Liver (tissue), 9 donors: ENCODE measurements around the gene ATP6V1G3. TPM values are rescaled to one million over a fixed set of nuclear protein-coding genes. Genes with fewer than 3 reads are reported as not detected.
A peak's percentile ranks its signal among the peaks of the same experiment; 100 is the strongest.
"Not testable (repeated sequence)": the region's sequence is repeated elsewhere in the genome, so short reads cannot be mapped to it uniquely, and the experiment has no call there.

Experiments used
- DNase-seq: peaks from one replicate; pipeline ENCODE4 v3.0.0-alpha.2; 2017; ENCODE audit warnings: low spot score
- H3K27ac ChIP-seq, 2 donors: one replicate each; pipeline ENCODE4 v1.7.0; 2013; ENCODE audit warnings: inconsistent platforms in 2 of 2, low read length in 2 of 2, control low read depth in 1 of 2, low read depth in 1 of 2, mild to moderate bottlenecking in 1 of 2
- H3K27me3 ChIP-seq, 4 donors: one replicate each; pipeline versions ENCODE4 v1.6.1 to v1.7.0; 2013; ENCODE audit warnings: low read length in 3 of 4, inconsistent platforms in 1 of 4, mild to moderate bottlenecking in 1 of 4, moderate library complexity in 1 of 4; ENCODE audit not compliant: control insufficient read depth in 4 of 4, insufficient read depth in 4 of 4
- H3K36me3 ChIP-seq, 4 donors: one replicate each; pipeline versions ENCODE4 v1.6.1 to v1.7.0; 2013; ENCODE audit warnings: low read length in 3 of 4, mild to moderate bottlenecking in 3 of 4, low read depth in 1 of 4, moderate library complexity in 1 of 4; ENCODE audit not compliant: control insufficient read depth in 4 of 4, insufficient read depth in 3 of 4
- H3K4me1 ChIP-seq, 4 donors: one replicate each; pipeline versions ENCODE4 v1.6.1 to v1.7.0; 2013; ENCODE audit warnings: low read length in 3 of 4, mild to moderate bottlenecking in 3 of 4, moderate library complexity in 1 of 4; ENCODE audit not compliant: control insufficient read depth in 4 of 4, insufficient read depth in 4 of 4
- H3K4me3 ChIP-seq, 3 donors: one replicate each; pipeline versions ENCODE4 v1.6.1 to v1.7.0; 2013; ENCODE audit warnings: low read length in 3 of 3, control low read depth in 1 of 3, low read depth in 1 of 3, mild to moderate bottlenecking in 1 of 3
- H3K9ac ChIP-seq, 2 donors: one replicate each; pipeline ENCODE4 v1.7.0; 2013; ENCODE audit warnings: low read length in 2 of 2, mild to moderate bottlenecking in 2 of 2, moderate library complexity in 2 of 2, control low read depth in 1 of 2, low read depth in 1 of 2
- H3K9me3 ChIP-seq, 4 donors: one replicate each; pipeline versions ENCODE4 v1.6.1 to v1.7.0; 2013; ENCODE audit warnings: low read length in 3 of 4; ENCODE audit not compliant: control insufficient read depth in 4 of 4
- ATF3 ChIP-seq: IDR thresholded peaks from 2 replicates; pipeline ENCODE4 v1.6.1; 2016; ENCODE audit warnings: antibody characterized with exemption
- FOXA1 ChIP-seq: IDR thresholded peaks from 2 replicates; pipeline ENCODE4 v1.6.1; 2016; ENCODE audit warnings: antibody characterized with exemption
- HNF4G ChIP-seq: IDR thresholded peaks from 2 replicates; pipeline ENCODE4 v1.6.1; 2016; ENCODE audit warnings: antibody characterized with exemption
- JUND ChIP-seq, 2 donors: IDR thresholded peaks; 2 replicates each; pipeline ENCODE4 v1.6.1; 2016; ENCODE audit warnings: antibody characterized with exemption in 2 of 2
- NR2F2 ChIP-seq: IDR thresholded peaks from 2 replicates; pipeline ENCODE4 v1.6.1; 2016; ENCODE audit warnings: antibody characterized with exemption
- RAD21 ChIP-seq, 2 donors: IDR thresholded peaks; 2 replicates each; pipeline ENCODE4 v1.6.1; 2016; ENCODE audit warnings: antibody characterized with exemption in 2 of 2, mild to moderate bottlenecking in 2 of 2
- RXRA ChIP-seq, 2 donors: IDR thresholded peaks; 2 replicates each; pipeline ENCODE4 v1.6.1; 2017 to 2018; ENCODE audit warnings: antibody characterized with exemption in 2 of 2, mild to moderate bottlenecking in 1 of 2
- TAF1 ChIP-seq: conservative IDR thresholded peaks from 2 replicates; pipeline ENCODE4 v1.6.1; 2016; ENCODE audit warnings: antibody characterized with exemption, mild to moderate bottlenecking
- YY1 ChIP-seq: IDR thresholded peaks from 2 replicates; pipeline ENCODE4 v1.6.1; 2016; ENCODE audit warnings: antibody characterized with exemption, mild to moderate bottlenecking
- WGBS: extraction: QIAGEN DNeasy Blood & Tissue Kit; methylation state at CpG from one replicate; pipeline ENCODE4 v1.1.7; 2013; 5-methylcytosine and 5-hydroxymethylcytosine counted together
- polyA plus RNA-seq, 2 donors: library from polyadenylated mRNA; stranded (reverse) in 1 of 2; unstranded in 1 of 2; fragments of 200-250 nt in 1 of 2; fragments of >200 nt in 1 of 2; fragmentation: Nextera tagmentation in 1 of 2; extraction: Ambion mirVana in 1 of 2; gene quantifications; one replicate each; pipeline versions ENCODE4 v1.2.1 to v1.2.3, GENCODE V29; 2013 to 2015
- total RNA-seq, 2 donors: library from RNA; depleted of rRNA; stranded (reverse); fragments of >200 nt; gene quantifications; one replicate each; pipeline ENCODE4 v1.2.3, GENCODE V29; 2014
- TF ChIP-seq, protein P1 (sequence below): IDR thresholded peaks from 2 replicates; pipeline ENCODE4 v1.6.1; 2016; ENCODE audit warnings: antibody characterized with exemption
- donor health status: healthy.
- donor health status: healthy.
- donor health status: healthy.
- donor health status: healthy.
- donor health status: healthy.

ATP6V1G3 gene
- total and polyA plus RNA-seq, 4 donors = not detected

- no peak overlapping the region for H3K9ac ChIP-seq
- no peaks in the 10 kb centered on the region for H3K9me3 ChIP-seq
- no peaks in the 10 kb centered on the region for H3K27me3 ChIP-seq
- H3K27ac ChIP-seq = no peak overlapping the region
- H3K4me1 ChIP-seq = peaks cover 0 to 5% (median 2%) of the 10 kb centered on the region in 4 donors
- TF ChIP-seq YY1 (no peak), RXRA (IDR thresholded peaks at IDR 0.05) (no peak), HNF4G (no peak), NR2F2 (no peak), RAD21 (IDR thresholded peaks at IDR 0.05) (no peak), JUND (IDR thresholded peaks at IDR 0.05) (no peak), FOXA1 (no peak), ATF3 (no peak)
- no peak overlapping the region for H3K4me3 ChIP-seq
- no peaks in the 10 kb centered on the region for H3K36me3 ChIP-seq
- DNase-seq = no peak
- 79% methylated on average over 1 of the region's 1 CpG for WGBS
Measured at GRCh38 chr1:198528364-198528763, 12.1 kb downstream of the ATP6V1G3 start.

DNA sequence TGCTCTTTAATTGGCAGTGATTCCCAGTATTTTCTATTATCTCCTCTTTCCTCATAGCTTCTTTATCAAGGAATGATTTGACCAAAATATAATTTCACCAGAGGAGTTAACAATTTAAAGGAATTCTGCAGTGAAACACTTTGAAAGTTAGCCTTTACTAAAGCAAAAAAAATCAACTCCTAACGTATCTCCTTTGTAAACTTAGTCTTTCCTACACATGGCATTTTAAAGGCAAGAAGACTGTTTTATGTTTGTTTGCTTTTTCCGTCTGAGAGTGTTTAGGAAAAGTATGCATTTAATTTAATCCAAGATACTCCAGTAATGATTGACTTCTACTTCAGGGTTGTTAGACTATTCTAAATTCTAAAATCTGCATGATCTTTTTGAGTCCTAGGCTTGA is 15.9 kb downstream of the ATP6V1G3 start:
- 74% methylated on average over 2 of the region's 2 CpGs for WGBS
- Histone ChIP-seq H3K27ac (no peak overlapping the region), H3K27me3 (no peaks in the 10 kb centered on the region), H3K9me3 (no peaks in the 10 kb centered on the region), H3K4me3 (no peak overlapping the region), H3K36me3 (no peaks in the 10 kb centered on the region), H3K4me1 (peaks cover 0 to 4% (median 2%) of the 10 kb centered on the region in 4 donors), H3K9ac (no peak overlapping the region)
- no peak for DNase-seq
- TF ChIP-seq RAD21 (IDR thresholded peaks at IDR 0.05) (no peak), TAF1 (no peak), YY1 (no peak), RXRA (IDR thresholded peaks at IDR 0.05) (no peak)
- TF ChIP-seq, protein P1, sequence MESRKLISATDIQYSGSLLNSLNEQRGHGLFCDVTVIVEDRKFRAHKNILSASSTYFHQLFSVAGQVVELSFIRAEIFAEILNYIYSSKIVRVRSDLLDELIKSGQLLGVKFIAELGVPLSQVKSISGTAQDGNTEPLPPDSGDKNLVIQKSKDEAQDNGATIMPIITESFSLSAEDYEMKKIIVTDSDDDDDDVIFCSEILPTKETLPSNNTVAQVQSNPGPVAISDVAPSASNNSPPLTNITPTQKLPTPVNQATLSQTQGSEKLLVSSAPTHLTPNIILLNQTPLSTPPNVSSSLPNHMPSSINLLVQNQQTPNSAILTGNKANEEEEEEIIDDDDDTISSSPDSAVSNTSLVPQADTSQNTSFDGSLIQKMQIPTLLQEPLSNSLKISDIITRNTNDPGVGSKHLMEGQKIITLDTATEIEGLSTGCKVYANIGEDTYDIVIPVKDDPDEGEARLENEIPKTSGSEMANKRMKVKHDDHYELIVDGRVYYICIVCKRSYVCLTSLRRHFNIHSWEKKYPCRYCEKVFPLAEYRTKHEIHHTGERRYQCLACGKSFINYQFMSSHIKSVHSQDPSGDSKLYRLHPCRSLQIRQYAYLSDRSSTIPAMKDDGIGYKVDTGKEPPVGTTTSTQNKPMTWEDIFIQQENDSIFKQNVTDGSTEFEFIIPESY = no peak

- not testable (repeated sequence) for H3K27ac ChIP-seq, H3K9ac ChIP-seq, DNase-seq, H3K36me3 ChIP-seq, H3K9me3 ChIP-seq, H3K27me3 ChIP-seq, H3K4me3 ChIP-seq, H3K4me1 ChIP-seq
- 83% methylated on average over 10 of the region's 10 CpGs for WGBS
Measured at GRCh38 chr1:198524127-198524526, 16.4 kb downstream of the ATP6V1G3 start.

DNA sequence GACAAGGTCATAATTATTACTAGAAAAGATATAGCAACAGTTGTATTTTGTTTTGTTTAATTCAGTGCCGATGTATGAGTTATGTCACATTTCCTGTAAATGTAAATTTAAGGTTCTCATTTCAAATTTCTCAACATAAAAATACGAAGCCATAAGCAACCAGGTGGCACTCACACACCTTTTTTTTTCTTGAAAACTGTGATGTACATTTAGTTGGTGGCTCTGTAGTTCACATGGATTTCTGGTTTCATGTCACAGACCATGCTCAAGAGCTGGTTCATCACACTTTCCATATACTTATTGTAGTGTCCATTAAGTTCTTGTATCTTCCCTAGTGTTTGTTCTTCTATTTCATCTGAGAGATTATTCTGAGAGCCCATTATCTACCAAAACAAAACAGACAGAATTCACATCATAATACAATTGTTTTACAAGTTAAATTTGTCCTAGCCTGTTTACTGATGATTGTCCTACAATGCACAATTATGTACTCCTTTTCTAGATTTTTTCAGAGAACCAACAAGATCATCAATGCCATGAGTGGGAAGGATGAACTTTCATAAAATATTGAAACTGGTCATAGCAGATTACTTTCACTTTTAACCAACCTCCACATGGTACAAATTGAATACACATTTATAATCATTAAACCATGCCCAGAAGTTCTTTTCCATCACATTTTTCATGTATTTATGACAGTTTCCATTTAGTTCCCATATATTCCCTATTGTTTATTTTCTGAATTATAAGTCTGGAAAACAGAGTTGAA is 17.1 kb downstream of the ATP6V1G3 start:
- Histone ChIP-seq H3K36me3 (no peaks in the 10 kb centered on the region), H3K4me3 (no peak overlapping the region), H3K9ac (no peak overlapping the region), H3K9me3 (no peaks in the 10 kb centered on the region), H3K27ac (no peak overlapping the region), H3K27me3 (no peaks in the 10 kb centered on the region), H3K4me1 (no peaks in the 10 kb centered on the region)
- DNase-seq = no peak
- TF ChIP-seq RXRA (IDR thresholded peaks at IDR 0.05) (no peak), RAD21 (IDR thresholded peaks at IDR 0.05) (peak in 1 of 2 donors; percentile 8)
- WGBS = 73% methylated on average over 2 of the region's 2 CpGs
